H1 (cell line): ENCODE results near the gene MRTFA. TPM values are rescaled to one million over a fixed set of nuclear protein-coding genes. Genes with fewer than 3 reads are reported as not detected.

ENCODE experiments used
- SP1 ChIP-seq: IDR thresholded peaks from 2 replicates; pipeline ENCODE4 v1.6.1; 2011; ENCODE audit warnings: low read depth, low read length
- polyA plus RNA-seq, 7 experiments: library from polyadenylated mRNA; depleted of rRNA in 3 of 7; stranded (reverse) in 5 of 7; unstranded in 2 of 7; fragments of >200 nt in 5 of 7; fragments of 200-250 nt in 2 of 7; gene quantifications; 1 replicate in 5 of 7; 2 replicates in 1 of 7; 4 replicates in 1 of 7; pipeline versions ENCODE4 v1.2.1 to v1.2.3, GENCODE V29; 2011 to 2013; ENCODE audit warnings: missing spikeins in 2 of 7, mixed read lengths in 2 of 7
- total RNA-seq: library from RNA; stranded (reverse); fragmentation: NEBNext Ultra II Directional; extraction: Animal tissue kit (Norgen Biotek cat#: 25700); gene quantifications from 2 replicates; pipeline ENCODE4 v1.2.1, GENCODE V29; 2021
- TF ChIP-seq, protein P1 (sequence below): fragments of 300-600 bp; sonication (generic); IDR thresholded peaks from 2 replicates; pipeline ENCODE4 v1.7.1; 2012; ENCODE audit warnings: low read length, moderate library complexity, mild to moderate bottlenecking, inconsistent platforms; ENCODE audit not compliant: insufficient replicate concordance

The MRTFA gene
- total and polyA plus RNA-seq, 2 of the 8 experiments (the other 6 are each of a cell fraction or from before 2014, with no cell fraction given): 5.4 to 37.9 TPM

DNA sequence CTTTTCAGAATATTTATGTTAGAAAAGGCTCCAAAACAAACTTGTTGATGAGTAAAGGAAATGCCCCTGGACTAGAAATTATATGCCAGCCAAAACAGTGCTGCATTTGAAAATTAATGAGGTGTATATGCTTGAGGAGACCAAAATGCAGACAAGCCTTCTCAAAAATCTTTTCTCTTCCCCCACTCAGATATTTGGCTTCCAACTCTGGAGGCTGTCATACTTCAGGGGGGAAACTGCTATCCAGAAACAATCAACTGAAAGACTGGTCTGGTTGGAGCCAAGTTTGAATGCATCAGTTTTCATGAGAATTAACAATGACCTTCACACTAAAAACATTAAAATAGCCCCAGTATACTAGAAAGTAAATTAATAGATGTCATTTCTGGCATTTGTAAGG, 167.9 kb downstream of the MRTFA start (continued):
- TF ChIP-seq, protein P1, sequence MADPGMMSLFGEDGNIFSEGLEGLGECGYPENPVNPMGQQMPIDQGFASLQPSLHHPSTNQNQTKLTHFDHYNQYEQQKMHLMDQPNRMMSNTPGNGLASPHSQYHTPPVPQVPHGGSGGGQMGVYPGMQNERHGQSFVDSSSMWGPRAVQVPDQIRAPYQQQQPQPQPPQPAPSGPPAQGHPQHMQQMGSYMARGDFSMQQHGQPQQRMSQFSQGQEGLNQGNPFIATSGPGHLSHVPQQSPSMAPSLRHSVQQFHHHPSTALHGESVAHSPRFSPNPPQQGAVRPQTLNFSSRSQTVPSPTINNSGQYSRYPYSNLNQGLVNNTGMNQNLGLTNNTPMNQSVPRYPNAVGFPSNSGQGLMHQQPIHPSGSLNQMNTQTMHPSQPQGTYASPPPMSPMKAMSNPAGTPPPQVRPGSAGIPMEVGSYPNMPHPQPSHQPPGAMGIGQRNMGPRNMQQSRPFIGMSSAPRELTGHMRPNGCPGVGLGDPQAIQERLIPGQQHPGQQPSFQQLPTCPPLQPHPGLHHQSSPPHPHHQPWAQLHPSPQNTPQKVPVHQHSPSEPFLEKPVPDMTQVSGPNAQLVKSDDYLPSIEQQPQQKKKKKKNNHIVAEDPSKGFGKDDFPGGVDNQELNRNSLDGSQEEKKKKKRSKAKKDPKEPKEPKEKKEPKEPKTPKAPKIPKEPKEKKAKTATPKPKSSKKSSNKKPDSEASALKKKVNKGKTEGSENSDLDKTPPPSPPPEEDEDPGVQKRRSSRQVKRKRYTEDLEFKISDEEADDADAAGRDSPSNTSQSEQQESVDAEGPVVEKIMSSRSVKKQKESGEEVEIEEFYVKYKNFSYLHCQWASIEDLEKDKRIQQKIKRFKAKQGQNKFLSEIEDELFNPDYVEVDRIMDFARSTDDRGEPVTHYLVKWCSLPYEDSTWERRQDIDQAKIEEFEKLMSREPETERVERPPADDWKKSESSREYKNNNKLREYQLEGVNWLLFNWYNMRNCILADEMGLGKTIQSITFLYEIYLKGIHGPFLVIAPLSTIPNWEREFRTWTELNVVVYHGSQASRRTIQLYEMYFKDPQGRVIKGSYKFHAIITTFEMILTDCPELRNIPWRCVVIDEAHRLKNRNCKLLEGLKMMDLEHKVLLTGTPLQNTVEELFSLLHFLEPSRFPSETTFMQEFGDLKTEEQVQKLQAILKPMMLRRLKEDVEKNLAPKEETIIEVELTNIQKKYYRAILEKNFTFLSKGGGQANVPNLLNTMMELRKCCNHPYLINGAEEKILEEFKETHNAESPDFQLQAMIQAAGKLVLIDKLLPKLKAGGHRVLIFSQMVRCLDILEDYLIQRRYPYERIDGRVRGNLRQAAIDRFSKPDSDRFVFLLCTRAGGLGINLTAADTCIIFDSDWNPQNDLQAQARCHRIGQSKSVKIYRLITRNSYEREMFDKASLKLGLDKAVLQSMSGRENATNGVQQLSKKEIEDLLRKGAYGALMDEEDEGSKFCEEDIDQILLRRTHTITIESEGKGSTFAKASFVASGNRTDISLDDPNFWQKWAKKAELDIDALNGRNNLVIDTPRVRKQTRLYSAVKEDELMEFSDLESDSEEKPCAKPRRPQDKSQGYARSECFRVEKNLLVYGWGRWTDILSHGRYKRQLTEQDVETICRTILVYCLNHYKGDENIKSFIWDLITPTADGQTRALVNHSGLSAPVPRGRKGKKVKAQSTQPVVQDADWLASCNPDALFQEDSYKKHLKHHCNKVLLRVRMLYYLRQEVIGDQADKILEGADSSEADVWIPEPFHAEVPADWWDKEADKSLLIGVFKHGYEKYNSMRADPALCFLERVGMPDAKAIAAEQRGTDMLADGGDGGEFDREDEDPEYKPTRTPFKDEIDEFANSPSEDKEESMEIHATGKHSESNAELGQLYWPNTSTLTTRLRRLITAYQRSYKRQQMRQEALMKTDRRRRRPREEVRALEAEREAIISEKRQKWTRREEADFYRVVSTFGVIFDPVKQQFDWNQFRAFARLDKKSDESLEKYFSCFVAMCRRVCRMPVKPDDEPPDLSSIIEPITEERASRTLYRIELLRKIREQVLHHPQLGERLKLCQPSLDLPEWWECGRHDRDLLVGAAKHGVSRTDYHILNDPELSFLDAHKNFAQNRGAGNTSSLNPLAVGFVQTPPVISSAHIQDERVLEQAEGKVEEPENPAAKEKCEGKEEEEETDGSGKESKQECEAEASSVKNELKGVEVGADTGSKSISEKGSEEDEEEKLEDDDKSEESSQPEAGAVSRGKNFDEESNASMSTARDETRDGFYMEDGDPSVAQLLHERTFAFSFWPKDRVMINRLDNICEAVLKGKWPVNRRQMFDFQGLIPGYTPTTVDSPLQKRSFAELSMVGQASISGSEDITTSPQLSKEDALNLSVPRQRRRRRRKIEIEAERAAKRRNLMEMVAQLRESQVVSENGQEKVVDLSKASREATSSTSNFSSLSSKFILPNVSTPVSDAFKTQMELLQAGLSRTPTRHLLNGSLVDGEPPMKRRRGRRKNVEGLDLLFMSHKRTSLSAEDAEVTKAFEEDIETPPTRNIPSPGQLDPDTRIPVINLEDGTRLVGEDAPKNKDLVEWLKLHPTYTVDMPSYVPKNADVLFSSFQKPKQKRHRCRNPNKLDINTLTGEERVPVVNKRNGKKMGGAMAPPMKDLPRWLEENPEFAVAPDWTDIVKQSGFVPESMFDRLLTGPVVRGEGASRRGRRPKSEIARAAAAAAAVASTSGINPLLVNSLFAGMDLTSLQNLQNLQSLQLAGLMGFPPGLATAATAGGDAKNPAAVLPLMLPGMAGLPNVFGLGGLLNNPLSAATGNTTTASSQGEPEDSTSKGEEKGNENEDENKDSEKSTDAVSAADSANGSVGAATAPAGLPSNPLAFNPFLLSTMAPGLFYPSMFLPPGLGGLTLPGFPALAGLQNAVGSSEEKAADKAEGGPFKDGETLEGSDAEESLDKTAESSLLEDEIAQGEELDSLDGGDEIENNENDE: no peak
- no peak for TF ChIP-seq SP1
